Occipital lobe (tissue), 2 donors: Measurements from ENCODE around the gene GCK. TPM values are rescaled to one million over a fixed set of nuclear protein-coding genes. Genes with fewer than 3 reads are reported as not detected.

ENCODE experiments used
- small RNA-seq: library from RNA; depleted of rRNA; stranded (forward); fragments of <200 nt; gene quantifications from one replicate; pipeline ENCODE3, GENCODE V24; 2014
- total RNA-seq: library from RNA; depleted of rRNA; stranded (reverse); fragments of >200 nt; gene quantifications from one replicate; pipeline ENCODE4 v1.2.3, GENCODE V29; 2014

Gene GCK
- total RNA-seq, 1 donor from 2014 or later: 5.1 TPM

Small RNAs within 50 kb of the gene (small RNA-seq; reads per million reads assigned to genes)
- not detected for gene RNA5SP230

Other genes starting within 250 kb of the GCK start
- not detected for gene SPDYE1, start 191.5 kb downstream of the GCK start, total RNA-seq
- 52.3 TPM for gene DBNL, start 144.7 kb downstream of the GCK start, total RNA-seq
- 5.9 TPM for gene PGAM2, start 123.9 kb downstream of the GCK start, total RNA-seq
- gene POLM, start 106.9 kb downstream of the GCK start, total RNA-seq: 6.7 TPM
- gene AEBP1, start 85.1 kb downstream of the GCK start, total RNA-seq: 3.4 TPM
- 49.9 TPM for gene POLD2, start 65.9 kb downstream of the GCK start, total RNA-seq
- not detected for gene MYL7, start 48.1 kb downstream of the GCK start, total RNA-seq
- 54.7 TPM for gene YKT6, start 11.5 kb upstream of the GCK start, total RNA-seq
- gene CAMK2B, start 136.2 kb upstream of the GCK start, total RNA-seq: 96.1 TPM